NCI-H345 treated with DMSO at 0.1 percent for 48 hours (cell line): Measurements from ENCODE around the gene RPL37A.

Experiments
- DNase-seq: peaks from one replicate; lab custom pipeline; 2025; ENCODE audit not compliant: unreplicated experiment; lab: John Stamatoyannopoulos, UW

RPL37A gene

GRCh38 chr2:216486708-216487107 is 11.9 kb upstream of the RPL37A start:
- DNase-seq = no peak

GRCh38 chr2:216490061-216490460 is 8.6 kb upstream of the RPL37A start:
- no peak for DNase-seq

- DNase-seq = no peak
Measured at GRCh38 chr2:216491793-216492596, 6.6 kb upstream of the RPL37A start.

- DNase-seq = no peak
Measured at GRCh38 chr2:216492597-216493333, 5.9 kb upstream of the RPL37A start.

- no peak for DNase-seq
Measured at GRCh38 chr2:216493334-216493685, 5.3 kb upstream of the RPL37A start.

- no peak for DNase-seq
Measured at GRCh38 chr2:216495656-216496055, 3.0 kb upstream of the RPL37A start.

GRCh38 chr2:216497382-216498069 is 1.1 kb upstream of the RPL37A start:
- DNase-seq = no peak

- no peak for DNase-seq
Measured at GRCh38 chr2:216498070-216498378, 620 bp upstream of the RPL37A start.

- no peak for DNase-seq
Measured at GRCh38 chr2:216499641-216500218, 1.1 kb downstream of the RPL37A start.

GRCh38 chr2:216500572-216500971 is 1.9 kb downstream of the RPL37A start:
- no peak for DNase-seq

GRCh38 chr2:216501854-216502253 is 3.2 kb downstream of the RPL37A start:
- DNase-seq = no peak

- no peak for DNase-seq
Measured at GRCh38 chr2:216502381-216503158, 3.9 kb downstream of the RPL37A start.

GRCh38 chr2:216503159-216503629 is 4.5 kb downstream of the RPL37A start:
- DNase-seq = no peak

- DNase-seq = no peak
Measured at GRCh38 chr2:216503697-216504375, 5.2 kb downstream of the RPL37A start.

- no peak for DNase-seq
Measured at GRCh38 chr2:216504376-216504762, 5.7 kb downstream of the RPL37A start.

GRCh38 chr2:216505133-216506106 is 6.8 kb downstream of the RPL37A start:
- DNase-seq = no peak

GRCh38 chr2:216507220-216508160 is 8.8 kb downstream of the RPL37A start:
- DNase-seq = no peak

GRCh38 chr2:216508229-216508628 is 9.6 kb downstream of the RPL37A start:
- no peak for DNase-seq
